Measurements from ENCODE around the gene SLFNL1. TPM values are rescaled to one million over a fixed set of nuclear protein-coding genes. Genes with fewer than 3 reads are reported as not detected.

Gene SLFNL1
- total RNA-seq, 4 donors from 2014 or later = 0.42 to 0.97 (median 0.60) TPM; not detected in 1

DNA sequence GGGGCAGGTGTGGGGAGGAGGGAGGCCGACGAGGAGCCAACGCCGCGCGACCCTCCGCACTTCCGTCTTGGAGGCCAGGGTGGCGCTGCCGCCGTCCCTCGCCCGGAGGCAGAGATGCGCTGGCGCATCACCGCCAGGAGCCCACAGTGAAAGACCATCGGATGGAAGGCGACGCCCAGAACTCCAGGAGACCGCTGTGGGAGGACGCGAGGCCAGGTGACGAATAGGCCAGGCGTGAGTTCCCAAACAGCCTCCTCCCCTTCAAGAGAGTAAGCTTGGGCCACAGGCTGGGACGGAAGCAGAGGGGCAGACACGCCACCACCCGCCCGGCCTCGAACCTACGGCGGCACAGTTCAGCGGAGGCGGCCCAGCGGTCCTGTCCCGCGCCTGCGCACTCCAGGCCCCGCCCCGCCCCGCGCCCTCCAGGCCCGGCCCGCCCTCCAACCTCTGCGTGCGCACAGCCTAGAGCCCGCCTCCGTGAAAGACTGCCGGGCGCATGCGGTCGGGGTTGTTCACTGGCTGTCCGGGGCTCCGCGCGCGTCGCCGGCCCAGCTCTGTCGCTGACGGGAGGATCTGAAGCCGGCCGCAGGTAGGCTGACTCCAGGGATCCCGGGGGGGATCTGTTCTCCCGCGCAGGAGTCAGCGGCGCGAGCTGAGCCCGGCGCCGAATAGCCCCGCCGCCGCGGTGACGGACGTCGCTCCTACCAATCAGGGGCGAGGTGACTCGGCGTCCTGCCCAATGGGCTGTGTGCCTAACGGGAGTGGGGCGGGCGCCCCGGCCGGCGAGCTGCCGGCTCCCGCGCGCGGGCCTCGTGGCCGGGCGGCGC, 42.1 kb downstream of the SLFNL1 start, which contains the start of gene CTPS1:
TSS of gene CTPS1 (plus strand) at position 456 of the 827 bp plus-strand sequence. CDS start 3,595 bp downstream, outside the sequence.
- peak within 1 kb of the TSS; percentile 74 for H3K4me3 ChIP-seq
- peaks cover 46% of the 10 kb centered on the region for H3K4me1 ChIP-seq
- WGBS = 4% methylated on average over 15 of the region's 96 CpGs
- H3K9me3 ChIP-seq = no peaks in the 10 kb centered on the region
- no peaks in the 10 kb centered on the region for H3K27me3 ChIP-seq
- peak in 2 of 3 donors; percentile 8 to 18 for TF ChIP-seq POLR2AphosphoS5 (IDR thresholded peaks at IDR 0.05)
- no peak for TF ChIP-seq POLR2A (IDR thresholded peaks at IDR 0.05)
- DNase-seq (ENCODE audit: low spot score in 2 of 2) = peak; percentile 96 to 97
- H3K36me3 ChIP-seq = peaks cover 3% of the 10 kb centered on the region
- H3K27ac ChIP-seq = peak within 1 kb of the TSS; percentile 94

DNA sequence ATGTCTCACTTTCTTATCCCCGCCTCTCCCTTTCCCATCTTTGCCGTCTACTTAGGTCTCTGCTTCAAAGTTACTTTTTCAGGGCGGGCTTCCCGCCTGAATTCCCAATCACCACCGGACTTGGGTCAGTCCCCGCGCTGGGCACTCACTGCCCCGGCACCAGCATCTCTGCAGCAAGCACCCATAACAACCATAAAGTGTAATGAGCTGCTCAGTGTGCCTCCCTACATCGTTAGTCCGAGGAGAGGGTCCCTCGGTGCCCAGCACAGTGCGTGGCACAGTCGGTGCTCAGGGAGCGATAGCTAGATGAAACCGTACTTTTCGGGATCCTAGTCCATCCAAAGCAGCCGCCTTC, 42.7 kb downstream of the SLFNL1 start:
- 55% methylated on average over 11 of the region's 17 CpGs for WGBS
- TF ChIP-seq POLR2AphosphoS5 (IDR thresholded peaks at IDR 0.05) (no peak), EP300 (IDR thresholded peaks at IDR 0.05) (no peak), POLR2A (IDR thresholded peaks at IDR 0.05) (no peak)
- TF ChIP-seq, protein P1, sequence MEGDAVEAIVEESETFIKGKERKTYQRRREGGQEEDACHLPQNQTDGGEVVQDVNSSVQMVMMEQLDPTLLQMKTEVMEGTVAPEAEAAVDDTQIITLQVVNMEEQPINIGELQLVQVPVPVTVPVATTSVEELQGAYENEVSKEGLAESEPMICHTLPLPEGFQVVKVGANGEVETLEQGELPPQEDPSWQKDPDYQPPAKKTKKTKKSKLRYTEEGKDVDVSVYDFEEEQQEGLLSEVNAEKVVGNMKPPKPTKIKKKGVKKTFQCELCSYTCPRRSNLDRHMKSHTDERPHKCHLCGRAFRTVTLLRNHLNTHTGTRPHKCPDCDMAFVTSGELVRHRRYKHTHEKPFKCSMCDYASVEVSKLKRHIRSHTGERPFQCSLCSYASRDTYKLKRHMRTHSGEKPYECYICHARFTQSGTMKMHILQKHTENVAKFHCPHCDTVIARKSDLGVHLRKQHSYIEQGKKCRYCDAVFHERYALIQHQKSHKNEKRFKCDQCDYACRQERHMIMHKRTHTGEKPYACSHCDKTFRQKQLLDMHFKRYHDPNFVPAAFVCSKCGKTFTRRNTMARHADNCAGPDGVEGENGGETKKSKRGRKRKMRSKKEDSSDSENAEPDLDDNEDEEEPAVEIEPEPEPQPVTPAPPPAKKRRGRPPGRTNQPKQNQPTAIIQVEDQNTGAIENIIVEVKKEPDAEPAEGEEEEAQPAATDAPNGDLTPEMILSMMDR (IDR thresholded peaks at IDR 0.05) = no peak
- no peak for DNase-seq (ENCODE audit: low spot score in 2 of 2)
- Histone ChIP-seq H3K4me1 (peaks cover 40% of the 10 kb centered on the region), H3K4me3 (peak overlapping the region; percentile 74), H3K36me3 (no peaks in the 10 kb centered on the region), H3K9me3 (no peaks in the 10 kb centered on the region), H3K27ac (peak overlapping the region; percentile 94), H3K27me3 (no peaks in the 10 kb centered on the region)

DNA sequence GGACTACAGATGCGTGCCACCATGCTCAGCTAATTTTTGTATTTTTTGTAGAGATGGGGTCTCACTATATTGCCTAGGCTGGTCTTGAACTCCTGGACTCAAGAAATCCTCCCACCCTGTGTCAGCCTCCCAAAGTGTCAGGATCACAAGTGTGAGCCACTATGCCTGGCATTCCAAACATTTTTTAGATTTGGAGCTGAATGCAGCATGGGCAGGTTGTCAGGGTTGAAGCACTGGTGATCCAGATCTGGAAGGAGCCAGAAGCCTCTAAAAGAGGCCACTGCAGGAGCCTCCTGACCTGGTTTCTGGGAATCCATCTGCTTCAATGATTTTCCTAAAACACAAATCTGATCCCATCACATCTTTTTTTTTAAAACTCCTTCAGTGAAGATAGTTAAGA, 43.8 kb downstream of the SLFNL1 start:
- 100% methylated on average over 1 of the region's 1 CpG for WGBS
- Histone ChIP-seq H3K36me3 (no peaks in the 10 kb centered on the region), H3K4me1 (peaks cover 33% of the 10 kb centered on the region), H3K27me3 (no peaks in the 10 kb centered on the region), H3K4me3 (no peak overlapping the region), H3K27ac (no peak overlapping the region), H3K9me3 (no peaks in the 10 kb centered on the region)
- no peak for DNase-seq (ENCODE audit: low spot score in 2 of 2)
- TF ChIP-seq POLR2A (IDR thresholded peaks at IDR 0.05) (no peak), EP300 (IDR thresholded peaks at IDR 0.05) (no peak), POLR2AphosphoS5 (IDR thresholded peaks at IDR 0.05) (no peak)
- TF ChIP-seq, protein P1 (IDR thresholded peaks at IDR 0.05) = no peak

DNA sequence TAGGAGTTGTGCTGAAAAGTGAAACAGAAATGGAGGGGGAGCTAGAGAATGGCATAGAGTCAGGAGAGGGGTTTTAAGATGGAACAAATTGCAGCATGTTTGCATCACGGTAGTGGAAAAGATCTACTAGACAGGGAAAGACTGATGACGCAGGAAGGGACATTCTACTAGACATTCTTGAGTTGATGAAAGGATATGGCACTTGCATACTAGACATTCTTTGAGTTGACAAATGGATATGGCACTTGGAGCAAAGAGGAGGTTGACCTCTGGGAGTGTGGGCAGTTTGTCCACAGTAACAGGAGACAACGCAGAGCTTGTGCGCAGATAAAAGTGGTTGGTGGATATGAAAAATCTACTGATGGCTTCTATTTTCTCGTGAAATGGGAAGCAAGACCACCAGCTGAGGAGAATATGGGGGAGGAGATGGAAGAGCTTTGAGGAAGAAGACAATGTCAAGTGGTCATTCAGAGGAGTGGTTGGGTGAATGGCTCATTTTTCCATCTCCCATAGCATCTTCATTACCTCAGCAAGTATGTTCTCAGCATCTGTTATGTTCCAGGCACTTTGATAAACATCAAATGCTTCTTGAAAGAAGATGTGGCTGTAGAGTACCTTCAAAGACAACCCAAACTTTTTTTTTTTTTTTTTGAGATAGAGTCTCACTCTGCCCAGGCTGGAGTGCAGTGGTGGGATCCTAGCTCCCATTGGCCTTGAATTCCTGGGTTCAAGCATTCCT, 44.4 kb downstream of the SLFNL1 start:
- H3K4me1 ChIP-seq = peaks cover 27% of the 10 kb centered on the region
- no peaks in the 10 kb centered on the region for H3K36me3 ChIP-seq
- H3K27me3 ChIP-seq = no peaks in the 10 kb centered on the region
- H3K4me3 ChIP-seq = no peak overlapping the region
- WGBS = 89% methylated on average over 5 of the region's 5 CpGs
- H3K9me3 ChIP-seq = no peaks in the 10 kb centered on the region
- no peak for TF ChIP-seq POLR2A (IDR thresholded peaks at IDR 0.05)
- no peak for TF ChIP-seq EP300 (IDR thresholded peaks at IDR 0.05)
- no peak for TF ChIP-seq POLR2AphosphoS5 (IDR thresholded peaks at IDR 0.05)
- TF ChIP-seq, protein P1 (IDR thresholded peaks at IDR 0.05) = no peak
- DNase-seq (ENCODE audit: low spot score in 2 of 2) = no peak
- H3K27ac ChIP-seq = no peak overlapping the region

DNA sequence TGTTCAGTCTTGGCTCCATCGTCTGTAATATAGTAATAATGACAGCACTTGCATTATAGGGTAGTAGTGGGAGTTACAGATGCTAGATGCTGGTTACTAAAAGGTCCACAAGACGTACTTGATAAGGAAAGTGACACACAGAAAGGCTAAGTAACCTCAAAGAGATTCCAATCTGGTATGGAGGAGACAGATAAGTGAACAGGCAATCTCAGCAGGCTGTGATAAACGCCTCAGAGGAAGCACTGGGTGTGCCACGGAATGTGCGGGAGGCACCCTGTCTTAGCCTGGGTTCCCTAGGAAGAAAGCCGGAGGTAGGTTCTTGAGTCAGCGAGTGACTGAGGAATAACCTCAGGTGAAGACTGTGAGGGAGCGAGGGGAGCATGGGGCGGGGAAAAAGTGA, 46.6 kb downstream of the SLFNL1 start:
- no peaks in the 10 kb centered on the region for H3K9me3 ChIP-seq
- no peak overlapping the region for H3K4me3 ChIP-seq
- WGBS = 84% methylated on average over 9 of the region's 9 CpGs
- TF ChIP-seq EP300 (IDR thresholded peaks at IDR 0.05) (no peak), POLR2AphosphoS5 (IDR thresholded peaks at IDR 0.05) (no peak), POLR2A (IDR thresholded peaks at IDR 0.05) (no peak)
- TF ChIP-seq, protein P1 (IDR thresholded peaks at IDR 0.05) = no peak
- no peak for DNase-seq (ENCODE audit: low spot score in 2 of 2)
- peaks cover 6% of the 10 kb centered on the region for H3K4me1 ChIP-seq
- no peaks in the 10 kb centered on the region for H3K36me3 ChIP-seq
- H3K27me3 ChIP-seq = no peaks in the 10 kb centered on the region
- H3K27ac ChIP-seq = no peak overlapping the region

All from suprapubic skin (tissue), 4 donors.